GM12878 (cell line): ENCODE measurements around the gene MEIS2. TPM values are rescaled to one million over a fixed set of nuclear protein-coding genes. Genes with fewer than 3 reads are reported as not detected.
A peak's percentile ranks its signal among the peaks of the same experiment; 100 is the strongest.

Source experiments
- ATAC-seq: fragments of 200-7000 bp; cut with Tn5 transposase; 3 replicates; pipeline ENCODE4 v1.9.1; 2020; ENCODE audit warnings: mild to moderate bottlenecking, moderate library complexity
- BruUV-seq: library from RNA; stranded (reverse); fragments of 400-500 nt; replicated peaks from 2 replicates; lab custom pipeline; 2021; lab: Mats Ljungman, UMichigan
- CTCF ChIA-PET: fragments of 300-600 bp; sonication (Branson Sonifier 250); formaldehyde crosslinking; extraction: SDS; loops from one replicate; lab custom pipeline; 2021; ENCODE audit warnings: inconsistent platforms; lab: Yijun Ruan, JAX
- POLR2A ChIA-PET: fragments of 350-600 bp; formaldehyde crosslinking; extraction: SDS; loops from one replicate; lab custom pipeline; 2021; ENCODE audit warnings: inconsistent platforms; lab: Charles Lee
- RAD21 ChIA-PET: fragments of 300-600 bp; sonication (Branson Sonifier 250); formaldehyde crosslinking; loops from one replicate; lab custom pipeline; 2023; ENCODE audit warnings: antibody characterized with exemption; ENCODE audit not compliant: unreplicated experiment; lab: Charles Lee
- SMC1A ChIA-PET: fragments of 300-600 bp; sonication (Branson Sonifier 250); formaldehyde crosslinking; loops from one replicate; lab custom pipeline; 2023; ENCODE audit not compliant: unreplicated experiment, uncharacterized antibody; lab: Charles Lee
- DNase-seq: peaks from one replicate; pipeline ENCODE4 v3.0.0-alpha.2; 2011; ENCODE audit warnings: low read depth, low spot score
- FAIRE-seq: peaks from 3 replicates; lab custom pipeline; 2011; peaks lifted over from hg19 to GRCh38; lab: Jason Lieb, UNC
- H2AFZ ChIP-seq: 2 replicates; pipeline ENCODE4 v1.6.0; 2011; ENCODE audit warnings: low read depth, low read length, control low read depth; ENCODE audit not compliant: control insufficient read depth
- H3K27ac ChIP-seq: 2 replicates; pipeline ENCODE4 v1.5.1; 2011; ENCODE audit warnings: control low read depth; ENCODE audit not compliant: control insufficient read depth, insufficient read depth
- H3K27me3 ChIP-seq, 2 experiments: replicated peaks in 1 of 2; 2 replicates each; pipeline versions ENCODE4 v1.6.0 to v1.6.1; 2011; ENCODE audit warnings: low read length in 1 of 2; ENCODE audit not compliant: control insufficient read depth in 2 of 2, insufficient read depth in 2 of 2
- H3K36me3 ChIP-seq, 2 experiments: 2 replicates each; pipeline ENCODE4 v1.5.1; 2011; ENCODE audit warnings: low read length in 1 of 2; ENCODE audit not compliant: control insufficient read depth in 2 of 2, insufficient read depth in 2 of 2
- H3K4me1 ChIP-seq: 2 replicates; pipeline ENCODE4 v1.6.1; 2011; ENCODE audit warnings: mild to moderate bottlenecking, low read length, moderate library complexity, mixed read lengths; ENCODE audit not compliant: control insufficient read depth, insufficient read depth
- H3K4me2 ChIP-seq: 2 replicates; pipeline ENCODE4 v1.6.0; 2011; ENCODE audit warnings: control low read depth; ENCODE audit not compliant: control insufficient read depth, insufficient read depth
- H3K4me3 ChIP-seq: fragments of 200-600 bp; sonication (generic); 2 replicates; pipeline ENCODE4 v1.5.1; 2016
- H3K79me2 ChIP-seq: 2 replicates; pipeline ENCODE4 v1.6.0; 2011; ENCODE audit warnings: low read length; ENCODE audit not compliant: control insufficient read depth, insufficient read depth
- H3K9ac ChIP-seq: 2 replicates; pipeline ENCODE4 v1.8.0; 2011; ENCODE audit warnings: low read length, control low read depth, mixed read lengths; ENCODE audit not compliant: control insufficient read depth, insufficient read depth
- H3K9me3 ChIP-seq: replicated peaks from 3 replicates; pipeline ENCODE4 v1.5.1; 2011; ENCODE audit warnings: mild to moderate bottlenecking, low read length; ENCODE audit not compliant: control insufficient read depth, insufficient read depth
- H4K20me1 ChIP-seq: 2 replicates; pipeline ENCODE4 v1.6.0; 2011; ENCODE audit not compliant: control insufficient read depth, insufficient read depth
- BMI1 ChIP-seq: fragments of 450-650 bp; IDR thresholded peaks from 2 replicates; pipeline ENCODE4 v1.6.1; 2016; ENCODE audit warnings: mild to moderate bottlenecking, moderate library complexity, borderline replicate concordance
- CHD2 ChIP-seq: IDR thresholded peaks from 2 replicates; pipeline ENCODE4 v1.6.1; 2011; ENCODE audit warnings: low read depth, low read length, improper control_type of control experiment, borderline replicate concordance
- ETV6 ChIP-seq, 2 experiments: fragments of 450-650 bp in 1 of 2; IDR thresholded peaks in 1 of 2; conservative IDR thresholded peaks in 1 of 2; 2 replicates each; pipeline ENCODE4 v1.6.1; 2014; ENCODE audit warnings: antibody characterized with exemption in 1 of 2, borderline replicate concordance in 1 of 2, low read depth in 1 of 2, mild to moderate bottlenecking in 1 of 2, moderate library complexity in 1 of 2
- FOS ChIP-seq: IDR thresholded peaks from 3 replicates; pipeline ENCODE4 v1.6.1; 2011; ENCODE audit warnings: borderline replicate concordance; ENCODE audit not compliant: insufficient read length; ENCODE audit errors: extremely low read depth
- HCFC1 ChIP-seq: fragments of 150-350 bp; IDR thresholded peaks from 2 replicates; pipeline ENCODE4 v1.6.1; 2014; ENCODE audit warnings: low read length
- NFXL1 ChIP-seq: fragments of 450-650 bp; IDR thresholded peaks from 2 replicates; pipeline ENCODE4 v1.6.1; 2017; ENCODE audit warnings: antibody characterized with exemption, mild to moderate bottlenecking, borderline replicate concordance
- NFYA ChIP-seq: IDR thresholded peaks from 2 replicates; pipeline ENCODE4 v1.6.1; 2011; ENCODE audit warnings: low read depth, mild to moderate bottlenecking, low read length, improper control_type of control experiment, borderline replicate concordance
- SMARCA5 ChIP-seq: fragments of 450-650 bp; IDR thresholded peaks from 2 replicates; pipeline ENCODE4 v1.6.1; 2017; ENCODE audit warnings: mild to moderate bottlenecking
- ZSCAN29 ChIP-seq: fragments of 450-650 bp; IDR thresholded peaks from 2 replicates; pipeline ENCODE4 v1.6.1; 2017; ENCODE audit warnings: mild to moderate bottlenecking, moderate library complexity
- WGBS: methylation state at CpG from one replicate; pipeline ENCODE4 v1.1.6; 2016; ENCODE audit warnings: low lambda C conversion rate; ENCODE audit not compliant: insufficient replicate concordance, insufficient coverage; ENCODE audit errors: missing lambda C conversion rate; 5-methylcytosine and 5-hydroxymethylcytosine counted together
- in situ Hi-C: fragments of 300-500 bp; cut with MboI; formaldehyde crosslinking; loops from 9 replicates; pipeline ENCODE4 v1.14.3; 2018; ENCODE audit warnings: mixed read lengths
- intact Hi-C: fragments of 100-400 bp; cut with micrococcal nuclease; formaldehyde crosslinking; loops from one replicate; pipeline ENCODE4 v1.14.2; 2022; ENCODE audit not compliant: unreplicated experiment
- polyA plus RNA-seq, 11 experiments: library from polyadenylated mRNA; depleted of rRNA in 4 of 11; unstranded in 6 of 11; stranded (reverse) in 5 of 11; fragments of >200 nt; fragmentation: Nextera tagmentation in 4 of 11; fragmentation: Illumina TruSeq in 1 of 11; extraction: Ambion mirVana in 4 of 11; extraction: Trizol in 1 of 11; gene quantifications; 1 replicate in 1 of 11; 2 replicates in 10 of 11; pipeline versions ENCODE4 v1.2.1 to v1.2.3, GENCODE V29; 2011 to 2016; ENCODE audit warnings: inconsistent platforms in 2 of 11, missing spikeins in 2 of 11, low read depth in 1 of 11
- total RNA-seq, 4 experiments: library from RNA; depleted of rRNA in 3 of 4; stranded (reverse); fragments of >200 nt in 3 of 4; fragmentation: Illumina TruSeq in 1 of 4; extraction: Trizol in 1 of 4; gene quantifications; 2 replicates each; pipeline versions ENCODE4 v1.2.1 to v1.2.3, GENCODE V29; 2013 to 2021
- TF ChIP-seq, protein P1 (sequence below): fragments of 150-350 bp; IDR thresholded peaks from 2 replicates; pipeline ENCODE4 v1.6.1; 2014; ENCODE audit warnings: mild to moderate bottlenecking, low read depth, low read length
- TF ChIP-seq, protein P2 (sequence below): fragments of 450-650 bp; IDR thresholded peaks from 2 replicates; pipeline ENCODE4 v1.6.1; 2017; ENCODE audit warnings: borderline replicate concordance
- TF ChIP-seq, protein P3 (sequence below): fragments of 450-650 bp; formaldehyde crosslinking; IDR thresholded peaks from 2 replicates; pipeline ENCODE4 v1.4.0; 2022; ENCODE audit warnings: mild to moderate bottlenecking, moderate library complexity

MEIS2 gene
- total and polyA plus RNA-seq, 10 of the 15 experiments (the other 5 are each of a cell fraction or from before 2014, with no cell fraction given), result 9.2 to 54.0 (median 20.4) TPM

DNA sequence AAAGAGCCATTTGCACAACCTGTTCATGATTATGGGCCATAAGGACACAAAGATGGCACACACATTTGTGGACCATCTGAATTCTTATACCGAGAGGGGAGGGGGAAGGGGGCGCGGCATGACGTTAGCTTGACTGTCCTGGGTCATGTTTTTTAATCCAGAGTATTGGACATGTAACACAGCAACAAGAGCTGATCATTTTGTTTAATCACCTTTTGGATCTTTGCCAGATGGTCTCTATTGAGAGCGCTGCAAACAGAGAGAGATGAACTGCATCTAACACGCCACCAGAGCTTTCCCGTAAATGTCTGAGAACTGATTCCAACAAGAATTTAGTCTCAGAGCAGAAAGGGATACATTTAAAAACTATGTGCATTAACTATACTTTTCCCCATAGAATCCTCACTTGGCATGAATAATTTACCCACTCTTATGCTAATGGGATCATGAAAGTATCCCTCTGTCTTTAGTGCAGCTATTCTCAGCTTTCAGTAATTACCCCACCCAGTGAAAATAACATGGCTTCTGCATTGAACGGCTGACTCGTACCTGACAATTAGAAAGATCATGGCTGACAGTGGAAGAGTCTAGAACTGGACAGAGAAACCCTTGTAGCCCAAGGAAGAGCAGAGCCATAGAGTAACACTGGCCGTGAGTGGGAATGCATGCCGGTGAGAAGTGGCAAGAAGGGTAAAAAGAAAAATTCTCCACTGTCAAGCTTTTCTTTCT lies 22.6 kb downstream of the MEIS2 start:
- ChIA-PET CTCF (interaction anchor here (0.7 to 1.4 kb wide), 3 partner anchors 9 to 356 kb away, joined by 3 to 5 read pairs (median 3); no protein-coding TSS in a partner anchor), SMC1A (interaction anchor here (0.7 to 5.0 kb wide), 7 partner anchors 8 to 132 kb away, joined by 3 to 32 read pairs (median 4); no protein-coding TSS in a partner anchor), RAD21 (interaction anchor here (0.7 to 1.2 kb wide), 2 partner anchors 8 to 19 kb away, joined by 3 to 4 read pairs; no protein-coding TSS in a partner anchor), POLR2A (interaction anchor here (1.1 to 2.4 kb wide), 3 partner anchors 12 to 18 kb away, joined by 3 to 9 read pairs (median 3); no protein-coding TSS in a partner anchor)
- ATAC-seq, result no peak
- 0 out of 2 replicates have a peak overlapping the region, but pooled peaks have one; percentile 3 for H3K4me2 ChIP-seq
- H3K4me3 ChIP-seq, result no peak overlapping the region
- no peak for DNase-seq
- H4K20me1 ChIP-seq, result no peaks in the 10 kb centered on the region
- H3K79me2 ChIP-seq, result no peaks in the 10 kb centered on the region
- no peaks in the 10 kb centered on the region for H3K27me3 ChIP-seq
- H3K4me1 ChIP-seq, result peaks cover 5% of the 10 kb centered on the region; the same call in 1 of the 2 replicates
- in situ Hi-C loops, result no loop called here
- H3K9ac ChIP-seq, result no peak overlapping the region
- H3K36me3 ChIP-seq, result peaks cover 0 to 2% of the 10 kb centered on the region in 2 experiments; a peak in 3 of 4 replicates
- BruUV-seq, result no TSS peak
- intact Hi-C loops, result no loop called here
- no peak overlapping the region for H3K27ac ChIP-seq
- no peaks in the 10 kb centered on the region for H3K9me3 ChIP-seq
- no peak overlapping the region for H2AFZ ChIP-seq
- FAIRE-seq, result no peak
- TF ChIP-seq CHD2 (no peak), BMI1 (no peak), NFXL1 (no peak), HCFC1 (no peak), ZSCAN29 (no peak), FOS (no peak), ETV6 (conservative IDR thresholded peaks at IDR 0.05 in 1 of 2, IDR thresholded peaks at IDR 0.05 in 1 of 2; ENCODE audit: borderline replicate concordance in 1 of 2, low read depth in 1 of 2) (no peak), NFYA (no peak), SMARCA5 (no peak)
- TF ChIP-seq, protein P1, sequence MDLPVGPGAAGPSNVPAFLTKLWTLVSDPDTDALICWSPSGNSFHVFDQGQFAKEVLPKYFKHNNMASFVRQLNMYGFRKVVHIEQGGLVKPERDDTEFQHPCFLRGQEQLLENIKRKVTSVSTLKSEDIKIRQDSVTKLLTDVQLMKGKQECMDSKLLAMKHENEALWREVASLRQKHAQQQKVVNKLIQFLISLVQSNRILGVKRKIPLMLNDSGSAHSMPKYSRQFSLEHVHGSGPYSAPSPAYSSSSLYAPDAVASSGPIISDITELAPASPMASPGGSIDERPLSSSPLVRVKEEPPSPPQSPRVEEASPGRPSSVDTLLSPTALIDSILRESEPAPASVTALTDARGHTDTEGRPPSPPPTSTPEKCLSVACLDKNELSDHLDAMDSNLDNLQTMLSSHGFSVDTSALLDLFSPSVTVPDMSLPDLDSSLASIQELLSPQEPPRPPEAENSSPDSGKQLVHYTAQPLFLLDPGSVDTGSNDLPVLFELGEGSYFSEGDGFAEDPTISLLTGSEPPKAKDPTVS, result no peak
- TF ChIP-seq, protein P2, sequence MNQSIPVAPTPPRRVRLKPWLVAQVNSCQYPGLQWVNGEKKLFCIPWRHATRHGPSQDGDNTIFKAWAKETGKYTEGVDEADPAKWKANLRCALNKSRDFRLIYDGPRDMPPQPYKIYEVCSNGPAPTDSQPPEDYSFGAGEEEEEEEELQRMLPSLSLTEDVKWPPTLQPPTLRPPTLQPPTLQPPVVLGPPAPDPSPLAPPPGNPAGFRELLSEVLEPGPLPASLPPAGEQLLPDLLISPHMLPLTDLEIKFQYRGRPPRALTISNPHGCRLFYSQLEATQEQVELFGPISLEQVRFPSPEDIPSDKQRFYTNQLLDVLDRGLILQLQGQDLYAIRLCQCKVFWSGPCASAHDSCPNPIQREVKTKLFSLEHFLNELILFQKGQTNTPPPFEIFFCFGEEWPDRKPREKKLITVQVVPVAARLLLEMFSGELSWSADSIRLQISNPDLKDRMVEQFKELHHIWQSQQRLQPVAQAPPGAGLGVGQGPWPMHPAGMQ, result no peak
- TF ChIP-seq, protein P3, sequence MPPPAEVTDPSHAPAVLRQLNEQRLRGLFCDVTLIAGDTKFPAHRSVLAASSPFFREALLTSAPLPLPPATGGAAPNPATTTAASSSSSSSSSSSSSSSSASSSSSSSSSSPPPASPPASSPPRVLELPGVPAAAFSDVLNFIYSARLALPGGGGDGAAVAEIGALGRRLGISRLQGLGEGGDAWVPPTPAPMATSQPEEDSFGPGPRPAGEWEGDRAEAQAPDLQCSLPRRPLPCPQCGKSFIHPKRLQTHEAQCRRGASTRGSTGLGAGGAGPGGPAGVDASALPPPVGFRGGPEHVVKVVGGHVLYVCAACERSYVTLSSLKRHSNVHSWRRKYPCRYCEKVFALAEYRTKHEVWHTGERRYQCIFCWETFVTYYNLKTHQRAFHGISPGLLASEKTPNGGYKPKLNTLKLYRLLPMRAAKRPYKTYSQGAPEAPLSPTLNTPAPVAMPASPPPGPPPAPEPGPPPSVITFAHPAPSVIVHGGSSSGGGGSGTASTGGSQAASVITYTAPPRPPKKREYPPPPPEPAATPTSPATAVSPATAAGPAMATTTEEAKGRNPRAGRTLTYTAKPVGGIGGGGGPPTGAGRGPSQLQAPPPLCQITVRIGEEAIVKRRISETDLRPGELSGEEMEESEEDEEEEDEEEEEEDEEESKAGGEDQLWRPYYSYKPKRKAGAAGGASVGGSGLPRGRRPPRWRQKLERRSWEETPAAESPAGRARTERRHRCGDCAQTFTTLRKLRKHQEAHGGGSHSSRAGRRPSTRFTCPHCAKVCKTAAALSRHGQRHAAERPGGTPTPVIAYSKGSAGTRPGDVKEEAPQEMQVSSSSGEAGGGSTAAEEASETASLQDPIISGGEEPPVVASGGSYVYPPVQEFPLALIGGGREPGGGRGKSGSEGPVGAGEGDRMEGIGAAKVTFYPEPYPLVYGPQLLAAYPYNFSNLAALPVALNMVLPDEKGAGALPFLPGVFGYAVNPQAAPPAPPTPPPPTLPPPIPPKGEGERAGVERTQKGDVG (CRISPR knock-in tag), result no peak
- 78% methylated on average over 10 of the region's 11 CpGs for WGBS
